Activated T-helper 17 cell treated with anti-CD3 and anti-CD28 coated beads, Interleukin-2, amount 50 U/mL, for 72 hours (primary cell): ENCODE data around the gene PIK3R1. TPM values are rescaled to one million over a fixed set of nuclear protein-coding genes. Genes with fewer than 3 reads are reported as not detected.

Experiments
- ATAC-seq: fragments of 150-1000 bp; cut with Tn5 transposase; replicated peaks from 2 replicates; pipeline ENCODE4 v1.10.0; 2021; ENCODE audit warnings: mild to moderate bottlenecking, moderate library complexity
- H3K27ac Mint-ChIP-seq: one replicate; pipeline ENCODE4 v1.8.0; 2022; ENCODE audit warnings: mixed read lengths
- H3K27me3 Mint-ChIP-seq: one replicate; pipeline ENCODE4 v1.8.0; 2022; ENCODE audit warnings: mixed read lengths
- H3K36me3 Mint-ChIP-seq: one replicate; pipeline ENCODE4 v1.8.0; 2022; ENCODE audit warnings: low read depth, mild to moderate bottlenecking, mixed read lengths
- H3K4me1 Mint-ChIP-seq: one replicate; pipeline ENCODE4 v1.8.0; 2022; ENCODE audit warnings: mixed read lengths
- H3K4me3 Mint-ChIP-seq: one replicate; pipeline ENCODE4 v1.8.0; 2022; ENCODE audit warnings: mild to moderate bottlenecking, mixed read lengths
- H3K9me3 Mint-ChIP-seq: one replicate; pipeline ENCODE4 v1.8.0; 2022; ENCODE audit warnings: mixed read lengths
- total RNA-seq, 2 donors: library from RNA; stranded (reverse); gene quantifications; one replicate each; pipeline ENCODE4 v1.2.3, GENCODE V29; 2022

Gene PIK3R1
- total RNA-seq, 2 donors from 2014 or later = 47.5 to 57.0 TPM

DNA sequence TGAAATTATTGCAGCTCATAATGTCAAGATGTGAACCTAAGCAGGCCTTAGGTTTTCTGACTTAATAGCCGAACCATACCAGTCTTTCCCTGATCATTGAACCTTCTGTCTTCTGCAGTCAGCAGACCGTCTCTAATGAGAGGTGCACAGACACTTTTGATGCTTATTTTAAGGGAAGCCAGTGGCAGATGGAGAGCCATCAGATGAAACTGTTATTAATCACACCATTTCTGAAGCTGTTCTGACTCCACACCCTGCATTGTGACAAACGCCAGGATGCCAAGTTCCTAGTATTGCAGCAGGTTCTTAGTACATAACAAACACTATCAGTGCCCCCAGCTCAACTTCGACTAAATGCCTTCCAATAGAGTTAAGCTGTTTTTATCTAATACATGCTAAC lies 43.0 kb downstream of the PIK3R1 start:
- Mint-ChIP-seq H3K36me3 (no peaks in the 10 kb centered on the region), H3K4me1 (peaks cover 55% of the 10 kb centered on the region), H3K27me3 (no peaks in the 10 kb centered on the region), H3K27ac (no peak overlapping the region), H3K9me3 (no peaks in the 10 kb centered on the region), H3K4me3 (peak overlapping the region; percentile 26)
- ATAC-seq = no peak

GRCh38 chr5:68259700-68260099 lies 44.1 kb downstream of the PIK3R1 start:
- H3K27me3 Mint-ChIP-seq = no peaks in the 10 kb centered on the region
- no peak for ATAC-seq
- peak overlapping the region; percentile 13 for H3K27ac Mint-ChIP-seq
- peak overlapping the region; percentile 29 for H3K4me3 Mint-ChIP-seq
- H3K36me3 Mint-ChIP-seq = no peaks in the 10 kb centered on the region
- H3K4me1 Mint-ChIP-seq = peaks cover 50% of the 10 kb centered on the region
- H3K9me3 Mint-ChIP-seq = no peaks in the 10 kb centered on the region

DNA sequence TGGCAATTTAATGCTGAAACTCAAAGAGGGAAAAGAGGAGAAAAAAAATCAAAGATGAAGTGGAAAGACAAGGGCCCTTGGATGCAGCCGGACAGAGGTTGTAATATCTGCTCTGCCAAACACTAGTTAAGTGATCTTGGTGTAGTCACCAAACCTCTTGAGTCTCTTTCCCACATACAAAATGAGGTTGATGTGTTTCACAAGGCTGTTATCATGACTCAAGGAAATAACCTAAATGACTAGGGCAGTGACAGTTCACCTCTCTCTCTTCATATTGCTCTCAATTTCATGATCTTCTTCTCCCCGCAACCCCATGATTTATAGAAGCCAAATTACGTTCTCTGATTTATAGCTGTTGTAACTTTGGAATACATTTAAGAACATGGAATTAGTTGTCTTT lies 44.9 kb downstream of the PIK3R1 start:
- peak; percentile 91 for ATAC-seq
- Mint-ChIP-seq H3K9me3 (no peaks in the 10 kb centered on the region), H3K4me3 (peak overlapping the region; percentile 29), H3K27me3 (no peaks in the 10 kb centered on the region), H3K4me1 (peaks cover 48% of the 10 kb centered on the region), H3K27ac (no peak overlapping the region), H3K36me3 (no peaks in the 10 kb centered on the region)

DNA sequence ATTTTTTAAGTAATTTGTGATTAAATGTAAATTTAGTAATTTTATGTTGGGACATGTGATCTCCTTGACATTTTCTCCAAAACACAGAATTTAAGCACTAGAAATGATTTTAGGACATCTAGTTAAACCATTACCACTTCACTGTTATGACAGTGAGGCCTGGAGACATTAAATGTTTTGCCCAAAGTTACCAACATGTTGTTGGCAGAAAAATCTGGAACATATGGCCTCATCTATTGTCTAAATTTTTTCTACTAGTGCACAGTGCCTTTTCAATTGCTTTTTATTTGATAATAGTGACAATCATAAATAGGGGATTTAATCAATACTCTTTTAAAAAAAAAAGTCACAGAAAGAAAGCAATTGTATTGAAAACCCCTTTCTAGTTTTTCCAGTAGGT lies 45.6 kb downstream of the PIK3R1 start:
- no peak for ATAC-seq
- Mint-ChIP-seq H3K27me3 (no peaks in the 10 kb centered on the region), H3K9me3 (no peaks in the 10 kb centered on the region), H3K4me3 (no peak overlapping the region), H3K27ac (no peak overlapping the region), H3K36me3 (no peaks in the 10 kb centered on the region), H3K4me1 (peaks cover 50% of the 10 kb centered on the region)

DNA sequence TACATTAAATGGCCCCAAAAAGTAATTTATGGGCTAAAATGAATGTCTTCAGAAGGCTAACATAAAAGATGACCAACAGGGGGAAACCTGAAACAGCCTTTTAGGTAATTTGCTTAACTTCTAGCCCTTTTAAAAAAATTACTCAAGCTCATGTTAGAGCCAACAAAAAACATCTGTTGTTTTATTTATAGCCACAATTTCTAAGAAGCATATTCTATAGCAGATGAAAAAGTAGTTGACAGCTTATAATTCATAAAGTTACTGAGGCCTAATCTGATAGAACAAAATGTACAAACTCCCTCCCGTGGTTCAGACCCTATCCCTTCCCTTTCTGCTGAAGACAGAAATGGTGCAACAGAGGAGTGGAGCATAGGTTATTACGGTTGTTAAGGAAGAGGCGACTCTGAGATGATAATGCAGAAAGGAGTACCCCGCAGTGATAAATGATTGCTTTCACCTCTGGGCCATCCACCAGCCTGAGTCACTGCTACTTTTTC lies 46.1 kb downstream of the PIK3R1 start:
- H3K36me3 Mint-ChIP-seq = no peaks in the 10 kb centered on the region
- no peak for ATAC-seq
- peaks cover 51% of the 10 kb centered on the region for H3K4me1 Mint-ChIP-seq
- no peak overlapping the region for H3K27ac Mint-ChIP-seq
- H3K4me3 Mint-ChIP-seq = no peak overlapping the region
- H3K27me3 Mint-ChIP-seq = no peaks in the 10 kb centered on the region
- H3K9me3 Mint-ChIP-seq = no peaks in the 10 kb centered on the region

DNA sequence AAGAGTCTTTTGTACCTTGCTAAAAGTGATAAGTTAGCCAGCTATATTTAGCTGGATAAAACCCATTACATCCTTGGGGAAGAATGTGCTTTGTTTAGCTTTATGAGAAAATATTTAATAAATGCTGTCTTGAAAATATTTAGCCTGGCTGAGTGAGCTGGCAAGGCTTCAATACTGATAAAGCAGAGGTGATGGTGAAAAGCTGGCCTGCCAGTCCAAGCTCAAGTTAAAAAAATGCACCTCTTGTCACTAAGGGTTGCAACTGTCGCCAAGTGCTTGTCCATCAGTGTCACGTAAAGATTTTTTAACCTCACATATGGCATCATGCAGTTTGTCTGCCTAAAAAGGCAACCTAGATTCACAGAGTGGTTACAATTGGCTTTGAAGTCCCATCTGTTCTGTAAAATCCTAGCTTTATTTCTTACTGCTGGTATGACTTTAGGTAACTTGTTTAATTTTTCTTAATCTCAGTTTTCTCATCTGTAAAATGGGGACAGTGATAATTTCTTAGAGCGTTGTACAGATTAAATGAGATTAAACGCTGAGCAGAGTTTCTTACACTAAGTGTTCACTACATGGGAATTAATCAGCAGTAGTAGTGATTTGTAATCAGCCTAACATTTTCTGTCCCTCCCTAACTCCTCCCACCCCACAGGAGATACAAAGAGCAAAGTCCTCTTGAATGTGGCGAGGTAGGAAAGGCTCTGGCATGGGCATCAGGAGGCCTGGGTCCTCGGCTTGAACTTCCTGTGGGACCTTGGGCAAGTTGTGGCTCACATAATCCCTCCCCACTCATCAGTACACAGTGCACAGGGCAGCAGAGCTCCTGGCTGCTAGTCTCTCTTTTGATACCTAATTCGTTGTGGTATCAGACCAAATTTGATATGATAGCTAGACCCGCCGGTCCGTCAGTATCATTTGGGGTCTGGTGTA lies 48.7 kb downstream of the PIK3R1 start:
- H3K4me1 Mint-ChIP-seq = peaks cover 52% of the 10 kb centered on the region
- H3K27me3 Mint-ChIP-seq = no peaks in the 10 kb centered on the region
- no peaks in the 10 kb centered on the region for H3K9me3 Mint-ChIP-seq
- no peak overlapping the region for H3K4me3 Mint-ChIP-seq
- no peak for ATAC-seq
- no peaks in the 10 kb centered on the region for H3K36me3 Mint-ChIP-seq
- peak overlapping the region; percentile 81 for H3K27ac Mint-ChIP-seq

GRCh38 chr5:68265347-68265746 lies 49.8 kb downstream of the PIK3R1 start:
- Mint-ChIP-seq H3K27ac (peak overlapping the region; percentile 81), H3K4me1 (peaks cover 46% of the 10 kb centered on the region), H3K4me3 (peak overlapping the region; percentile 35), H3K27me3 (no peaks in the 10 kb centered on the region), H3K36me3 (no peaks in the 10 kb centered on the region), H3K9me3 (no peaks in the 10 kb centered on the region)
- ATAC-seq = no peak

DNA sequence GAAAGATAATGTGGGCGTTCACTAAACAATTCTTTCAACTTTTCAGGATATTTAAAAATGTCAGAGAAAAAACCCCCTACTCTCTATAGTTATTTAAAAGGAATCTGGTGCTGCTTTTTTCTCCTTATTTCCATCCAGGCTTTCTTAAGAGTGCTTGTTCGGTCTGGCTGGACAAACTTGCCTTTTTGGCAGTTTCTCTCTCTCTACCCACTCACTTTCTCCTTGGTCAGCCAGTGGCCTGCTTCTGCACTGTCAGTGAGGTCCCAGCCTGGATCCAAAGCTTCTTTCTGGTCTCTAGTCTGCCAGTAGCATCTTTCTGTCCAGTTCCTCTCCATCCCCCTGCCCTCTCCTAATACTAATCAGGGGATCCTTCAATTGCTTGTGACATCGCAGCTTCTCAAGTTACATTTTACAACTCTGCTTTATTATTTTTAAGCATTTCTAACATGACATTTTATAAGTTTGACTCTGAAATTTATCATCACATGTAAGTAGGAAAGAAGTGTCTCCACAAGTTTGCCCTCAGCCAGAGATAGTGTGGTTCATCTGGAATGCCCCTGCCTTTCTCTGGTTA lies 50.4 kb downstream of the PIK3R1 start:
- no peaks in the 10 kb centered on the region for H3K27me3 Mint-ChIP-seq
- H3K4me3 Mint-ChIP-seq = peak overlapping the region; percentile 35
- H3K9me3 Mint-ChIP-seq = no peaks in the 10 kb centered on the region
- H3K27ac Mint-ChIP-seq = peak overlapping the region; percentile 81
- no peak for ATAC-seq
- no peaks in the 10 kb centered on the region for H3K36me3 Mint-ChIP-seq
- H3K4me1 Mint-ChIP-seq = peaks cover 47% of the 10 kb centered on the region

DNA sequence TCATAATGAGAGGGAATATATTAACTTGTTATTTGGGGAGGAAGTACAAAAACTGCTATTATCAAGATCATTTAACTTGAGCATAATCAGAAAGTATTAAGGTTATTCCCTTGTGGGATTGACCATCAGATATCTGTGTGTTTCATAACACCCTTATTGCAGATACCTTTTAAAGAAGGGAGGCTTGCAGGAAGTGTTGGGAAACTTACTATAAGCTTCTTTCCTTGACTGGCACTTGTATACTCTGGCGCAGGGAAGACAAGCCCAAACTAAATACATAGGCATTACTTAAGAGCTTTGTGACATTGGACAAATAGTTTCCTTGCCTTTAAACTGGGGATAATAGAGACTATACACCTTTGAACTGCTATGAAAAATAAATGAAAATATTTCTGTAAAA lies 50.9 kb downstream of the PIK3R1 start:
- peak overlapping the region; percentile 35 for H3K4me3 Mint-ChIP-seq
- no peaks in the 10 kb centered on the region for H3K9me3 Mint-ChIP-seq
- no peaks in the 10 kb centered on the region for H3K36me3 Mint-ChIP-seq
- H3K27ac Mint-ChIP-seq = peak overlapping the region; percentile 81
- no peak for ATAC-seq
- H3K4me1 Mint-ChIP-seq = peaks cover 47% of the 10 kb centered on the region
- no peaks in the 10 kb centered on the region for H3K27me3 Mint-ChIP-seq

DNA sequence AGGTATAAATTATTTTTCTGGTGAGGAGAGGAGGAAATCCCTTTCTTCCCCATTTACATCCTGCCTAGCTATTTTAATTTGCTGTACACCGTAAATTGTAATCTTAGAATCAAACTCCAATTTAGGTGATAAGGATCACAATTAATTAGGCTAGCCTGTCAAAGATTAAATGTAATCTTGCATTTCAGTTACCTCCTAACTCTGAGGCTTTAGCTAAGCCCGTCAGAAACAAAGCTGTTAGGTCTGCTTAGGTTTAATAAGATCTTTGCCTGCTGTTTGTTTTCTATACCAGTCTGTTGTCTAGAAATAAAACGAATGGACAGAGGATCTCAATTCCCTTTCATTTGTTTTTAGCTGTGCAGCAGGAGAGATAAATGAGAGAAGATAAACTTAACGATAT lies 51.5 kb downstream of the PIK3R1 start:
- peak overlapping the region; percentile 36 for H3K27ac Mint-ChIP-seq
- no peak for ATAC-seq
- H3K4me1 Mint-ChIP-seq = peaks cover 47% of the 10 kb centered on the region
- no peaks in the 10 kb centered on the region for H3K36me3 Mint-ChIP-seq
- H3K9me3 Mint-ChIP-seq = no peaks in the 10 kb centered on the region
- H3K4me3 Mint-ChIP-seq = peak overlapping the region; percentile 36
- no peaks in the 10 kb centered on the region for H3K27me3 Mint-ChIP-seq

DNA sequence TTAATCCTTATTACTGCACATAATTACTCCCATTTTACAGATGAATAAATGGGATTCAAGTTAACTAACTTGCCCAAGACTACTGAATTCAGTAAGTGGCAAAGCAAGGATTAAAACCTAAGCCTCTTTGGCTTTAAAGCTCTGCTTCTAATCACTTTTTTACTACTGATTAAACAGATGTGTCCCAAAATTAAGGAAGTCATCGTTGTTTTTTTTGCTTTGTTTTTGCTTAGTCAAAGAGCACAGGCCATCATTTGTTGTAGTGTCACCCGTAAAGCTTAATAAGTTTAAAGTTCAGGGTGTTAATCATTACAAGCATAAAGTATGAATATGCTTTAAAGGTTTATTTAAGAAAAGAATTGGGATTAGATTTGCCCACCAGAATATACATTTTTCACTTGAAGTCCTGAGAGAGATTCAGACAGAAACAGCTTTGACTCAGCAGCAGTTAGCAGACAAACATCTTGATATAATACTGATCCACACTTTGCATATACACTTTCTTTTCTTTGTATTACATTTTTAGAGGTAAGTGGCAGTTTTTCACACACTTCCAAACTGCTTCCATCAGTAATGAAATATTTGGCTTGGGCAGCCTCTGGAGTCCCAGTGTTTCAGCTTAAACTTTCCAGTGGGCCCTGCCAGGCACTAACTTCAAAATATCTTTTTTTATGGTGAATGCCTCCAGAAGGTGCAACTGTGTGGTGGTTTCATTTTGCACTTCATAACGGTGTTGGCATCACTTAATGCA lies 52.7 kb downstream of the PIK3R1 start:
- Mint-ChIP-seq H3K4me3 (peak overlapping the region; percentile 70), H3K4me1 (peaks cover 48% of the 10 kb centered on the region)
- peak; percentile 65 for ATAC-seq

GRCh38 chr5:68268852-68269130 lies 53.2 kb downstream of the PIK3R1 start:
- Mint-ChIP-seq H3K27ac (peak overlapping the region; percentile 47), H3K27me3 (no peaks in the 10 kb centered on the region), H3K4me1 (peaks cover 53% of the 10 kb centered on the region), H3K36me3 (peaks cover 7% of the 10 kb centered on the region), H3K9me3 (no peaks in the 10 kb centered on the region), H3K4me3 (peak overlapping the region; percentile 70)
- ATAC-seq = no peak

More for the DNA sequence above, 52.7 kb downstream of the PIK3R1 start:
- H3K36me3 Mint-ChIP-seq = peaks cover 2% of the 10 kb centered on the region
- peak overlapping the region; percentile 47 for H3K27ac Mint-ChIP-seq
- no peaks in the 10 kb centered on the region for H3K27me3 Mint-ChIP-seq
- no peaks in the 10 kb centered on the region for H3K9me3 Mint-ChIP-seq

- H3K4me1 Mint-ChIP-seq = peaks cover 57% of the 10 kb centered on the region
- peak overlapping the region; percentile 73 for H3K27ac Mint-ChIP-seq
- H3K4me3 Mint-ChIP-seq = peak overlapping the region; percentile 50
- H3K36me3 Mint-ChIP-seq = peaks cover 17% of the 10 kb centered on the region
- no peaks in the 10 kb centered on the region for H3K27me3 Mint-ChIP-seq
- peak; percentile 58 for ATAC-seq
- no peaks in the 10 kb centered on the region for H3K9me3 Mint-ChIP-seq
These were observed 54.3 kb downstream of the PIK3R1 start for GRCh38 chr5:68269820-68270219.

DNA sequence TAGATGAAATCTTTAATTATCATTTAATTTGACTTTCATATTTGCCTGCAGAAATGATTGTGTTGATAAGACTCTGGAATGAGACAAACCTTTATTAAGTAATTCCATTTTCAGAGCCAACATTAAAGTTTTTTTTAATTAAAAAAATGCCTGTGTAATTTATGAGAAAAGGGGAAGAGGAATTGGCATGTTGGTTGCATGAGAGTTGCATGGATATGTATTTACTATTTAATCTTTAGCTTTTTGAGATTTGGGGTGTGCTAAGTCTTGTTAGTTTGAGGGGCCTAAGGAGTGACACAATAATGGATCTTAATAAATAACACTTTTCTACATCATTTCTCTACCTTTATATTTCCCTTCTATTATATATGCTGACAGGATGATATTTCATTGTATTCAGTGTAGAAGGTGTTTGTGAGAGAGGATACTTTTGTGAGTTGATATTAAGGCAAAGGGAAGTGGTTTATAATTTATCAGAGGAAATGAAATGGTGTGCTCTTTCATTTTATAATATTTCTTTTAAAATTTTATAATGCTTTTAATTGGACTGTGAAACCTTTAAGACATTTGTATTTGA lies 54.9 kb downstream of the PIK3R1 start:
- Mint-ChIP-seq H3K4me1 (peaks cover 60% of the 10 kb centered on the region), H3K4me3 (peak overlapping the region; percentile 50)

More for the DNA sequence above, 54.9 kb downstream of the PIK3R1 start:
- no peaks in the 10 kb centered on the region for H3K27me3 Mint-ChIP-seq
- no peaks in the 10 kb centered on the region for H3K9me3 Mint-ChIP-seq
- H3K36me3 Mint-ChIP-seq = peaks cover 24% of the 10 kb centered on the region
- peak overlapping the region; percentile 73 for H3K27ac Mint-ChIP-seq
- no peak for ATAC-seq
